GM12801 (cell line): ENCODE data around the gene COG4.

Source experiments
- CTCF ChIP-seq: IDR thresholded peaks from one replicate; pipeline ENCODE4 v1.5.1; 2011; ENCODE audit warnings: control low read depth; ENCODE audit not compliant: insufficient read length; ENCODE audit errors: extremely low read depth

Gene COG4

GRCh38 chr16:70523743-70524398 lies 517 bp upstream of the COG4 start, which contains the start of gene SF3B3:
Gene SF3B3, plus strand, starts transcription at chr16:70523816. Its CDS starts 2,841 bp downstream, at chr16:70526657.
- TF ChIP-seq CTCF = no peak

GRCh38 chr16:70522216-70523075 lies 908 bp downstream of the COG4 start:
- no peak for TF ChIP-seq CTCF

- no peak for TF ChIP-seq CTCF
Measured at GRCh38 chr16:70520612-70521297, 2.6 kb downstream of the COG4 start.

- no peak for TF ChIP-seq CTCF
Measured at GRCh38 chr16:70512456-70512855, 10.9 kb downstream of the COG4 start.

- no peak for TF ChIP-seq CTCF
Measured at GRCh38 chr16:70511833-70512232, 11.5 kb downstream of the COG4 start.

- TF ChIP-seq CTCF = no peak
Measured at GRCh38 chr16:70510216-70510615, 13.1 kb downstream of the COG4 start.

GRCh38 chr16:70508752-70509151 lies 14.6 kb downstream of the COG4 start:
- no peak for TF ChIP-seq CTCF
